ENCODE measurements around the gene ARF1.

ARF1 gene

DNA sequence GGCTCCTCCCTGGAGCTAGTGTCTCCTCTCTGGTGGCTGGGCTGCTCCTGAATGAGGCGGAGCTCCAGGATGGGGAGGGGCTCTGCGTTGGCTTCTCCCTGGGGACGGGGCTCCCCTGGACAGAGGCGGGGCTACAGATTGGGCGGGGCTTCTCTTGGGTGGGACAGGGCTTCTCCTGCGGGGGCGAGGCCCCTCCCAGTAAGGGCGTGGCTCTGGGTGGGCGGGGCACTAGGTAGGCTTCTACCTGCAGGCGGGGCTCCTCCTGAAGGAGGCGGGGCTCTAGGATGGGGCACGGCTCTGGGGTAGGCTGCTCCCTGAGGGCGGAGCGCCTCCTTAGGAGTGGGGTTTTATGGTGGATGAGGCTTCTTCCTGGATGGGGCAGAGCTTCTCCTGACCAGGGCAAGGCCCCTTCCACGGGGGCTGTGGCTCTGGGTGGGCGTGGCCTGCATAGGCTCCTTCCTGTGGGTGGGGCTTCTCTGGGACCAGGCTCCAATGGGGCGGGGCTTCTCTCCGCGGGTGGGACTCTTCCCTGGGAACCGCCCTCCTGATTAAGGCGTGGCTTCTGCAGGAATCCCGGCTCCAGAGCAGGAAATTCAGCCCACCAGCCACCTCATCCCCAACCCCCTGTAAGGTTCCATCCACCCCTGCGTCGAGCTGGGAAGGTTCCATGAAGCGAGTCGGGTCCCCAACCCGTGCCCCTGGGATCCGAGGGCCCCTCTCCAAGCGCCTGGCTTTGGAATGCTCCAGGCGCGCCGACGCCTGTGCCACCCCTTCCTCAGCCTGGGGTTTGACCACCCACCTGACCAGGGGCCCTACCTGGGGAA lies 22.7 kb upstream of the ARF1 start:
- no peak for TF ChIP-seq CTCF (IDR thresholded peaks at IDR 0.05; ENCODE audit: insufficient read depth, low read length, missing control alignments)
- POLR2A ChIA-PET: no interaction called here
- H3K4me3 ChIP-seq (ENCODE audit: low read depth, low read length): no peak overlapping the region; the same call in 1 of the 2 replicates
- CTCF ChIA-PET: no interaction called here
- no peak for DNase-seq (ENCODE audit: low read depth, low spot score)

- ChIA-PET CTCF (no interaction called here), POLR2A (no interaction called here)
- no peak overlapping the region; the same call in 1 of the 2 replicates for H3K4me3 ChIP-seq (ENCODE audit: low read depth, low read length)
- no peak for TF ChIP-seq CTCF (IDR thresholded peaks at IDR 0.05; ENCODE audit: insufficient read depth, low read length, missing control alignments)
- no peak for DNase-seq (ENCODE audit: low read depth, low spot score)
Observed at GRCh38 chr1:228060458-228061190, 21.9 kb upstream of the ARF1 start.

GRCh38 chr1:228061411-228062084 lies 21.0 kb upstream of the ARF1 start:
- no peak for TF ChIP-seq CTCF (IDR thresholded peaks at IDR 0.05; ENCODE audit: insufficient read depth, low read length, missing control alignments)
- CTCF ChIA-PET: no interaction called here

GRCh38 chr1:228062085-228062791 lies 20.3 kb upstream of the ARF1 start:
- no peak overlapping the region for H3K4me3 ChIP-seq (ENCODE audit: low read depth, low read length)
- no peak for TF ChIP-seq CTCF (IDR thresholded peaks at IDR 0.05; ENCODE audit: insufficient read depth, low read length, missing control alignments)
- ChIA-PET POLR2A (no interaction called here), CTCF (no interaction called here)
- no peak for DNase-seq (ENCODE audit: low read depth, low spot score)

More at GRCh38 chr1:228061411-228062084, 21.0 kb upstream of the ARF1 start:
- no peak overlapping the region for H3K4me3 ChIP-seq (ENCODE audit: low read depth, low read length)
- no peak for DNase-seq (ENCODE audit: low read depth, low spot score)
- POLR2A ChIA-PET: no interaction called here

GRCh38 chr1:228062812-228063211 lies 19.7 kb upstream of the ARF1 start:
- no peak for TF ChIP-seq CTCF (IDR thresholded peaks at IDR 0.05; ENCODE audit: insufficient read depth, low read length, missing control alignments)
- ChIA-PET CTCF (no interaction called here), POLR2A (no interaction called here)
- no peak for DNase-seq (ENCODE audit: low read depth, low spot score)
- no peak overlapping the region for H3K4me3 ChIP-seq (ENCODE audit: low read depth, low read length)
